ENCODE measurements around the gene ZNF414.

GRCh38 chr19:8500158-8500557, 13.8 kb downstream of the ZNF414 start:
- TF ChIP-seq ZBTB40 (IDR thresholded peaks at IDR 0.05) (no peak), ZBTB40 (CRISPR knock-in tag; IDR thresholded peaks at IDR 0.05) (no peak), BMI1 (IDR thresholded peaks at IDR 0.05; ENCODE audit: low read length) (no peak), ZNF398 (CRISPR knock-in tag; IDR thresholded peaks at IDR 0.05) (no peak), ZNF174 (CRISPR knock-in tag; IDR thresholded peaks at IDR 0.05) (no peak), YY1 (IDR thresholded peaks at IDR 0.05; ENCODE audit: borderline replicate concordance in 1 of 3, control insufficient read depth in 1 of 3, extremely low read depth in 1 of 3, insufficient read depth in 3 of 3, insufficient read length in 1 of 3, insufficient replicate concordance in 2 of 3, low read depth in 1 of 3, low read length in 2 of 3) (no peak), ZNF280B (CRISPR knock-in tag; IDR thresholded peaks at IDR 0.05) (no peak), MEF2A (IDR thresholded peaks at IDR 0.05; ENCODE audit: control insufficient read depth, low read depth, low read length) (no peak), JUND (IDR thresholded peaks at IDR 0.05; ENCODE audit: borderline replicate concordance, low read depth, low read length) (no peak), JUND (tag; IDR thresholded peaks at IDR 0.05; ENCODE audit: borderline replicate concordance, low read depth, low read length) (no peak), E2F1 (CRISPR knock-in tag; IDR thresholded peaks at IDR 0.05) (no peak), CTCF (IDR thresholded peaks at IDR 0.05 in 2 of 3, conservative IDR thresholded peaks at IDR 0.05 in 1 of 3; ENCODE audit: insufficient read depth in 2 of 3, low read depth in 1 of 3, low read length in 3 of 3) (no peak), SIX5 (IDR thresholded peaks at IDR 0.05; ENCODE audit: borderline replicate concordance in 1 of 2, insufficient read depth in 1 of 2, low read depth in 1 of 2, low read length in 2 of 2) (no peak), TFE3 (CRISPR knock-in tag; IDR thresholded peaks at IDR 0.05) (no peak), NR3C1 (CRISPR knock-in tag; IDR thresholded peaks at IDR 0.05) (no peak), CCNT2 (IDR thresholded peaks at IDR 0.05; ENCODE audit: borderline replicate concordance, extremely low read depth, insufficient read length, low read depth, low read length) (no peak)

All from K562 (cell line).